Panc1 (cell line): Measurements from ENCODE around the gene DAO. TPM values are rescaled to one million over a fixed set of nuclear protein-coding genes. Genes with fewer than 3 reads are reported as not detected.

Experiments used
- ATAC-seq: fragments of 200-7000 bp; cut with Tn5 transposase; 2 replicates; pipeline ENCODE4 v1.9.1; 2020; ENCODE audit warnings: mild to moderate bottlenecking, moderate library complexity
- BruUV-seq: library from RNA; stranded (reverse); fragments of 400-500 nt; replicated peaks from 2 replicates; lab custom pipeline; 2021; lab: Mats Ljungman, UMichigan
- CTCF ChIA-PET: fragments of 300-600 bp; sonication (Branson Sonifier 250); formaldehyde crosslinking; loops from one replicate; lab custom pipeline; 2022; ENCODE audit warnings: antibody characterized with exemption; lab: Charles Lee
- POLR2A ChIA-PET: fragments of 300-600 bp; sonication (Branson Sonifier 250); formaldehyde crosslinking; loops from one replicate; lab custom pipeline; 2022; ENCODE audit warnings: antibody characterized with exemption; lab: Charles Lee
- DNase-seq: peaks from one replicate; pipeline ENCODE4 v3.0.0-alpha.2; 2010; ENCODE audit warnings: low read depth, low spot score
- H3K27ac ChIP-seq: 2 replicates; pipeline ENCODE4 v1.5.1; 2011; ENCODE audit warnings: mild to moderate bottlenecking, low read length, inconsistent platforms
- H3K27me3 ChIP-seq: fragments of 200-500 bp; sonication (Bioruptor generic); 2 replicates; pipeline ENCODE4 v1.6.0; 2014; ENCODE audit warnings: low read length, inconsistent platforms; ENCODE audit not compliant: control insufficient read depth, insufficient read depth
- H3K36me3 ChIP-seq: fragments of 200-500 bp; sonication (Bioruptor generic); 2 replicates; pipeline ENCODE4 v1.5.1; 2014; ENCODE audit warnings: inconsistent platforms, mild to moderate bottlenecking, low read length, moderate library complexity; ENCODE audit not compliant: control insufficient read depth, insufficient read depth
- H3K4me1 ChIP-seq: 2 replicates; pipeline ENCODE4 v1.5.1; 2011; ENCODE audit warnings: inconsistent platforms, mild to moderate bottlenecking, low read length, moderate library complexity; ENCODE audit not compliant: control insufficient read depth, insufficient read depth
- H3K4me3 ChIP-seq, 2 experiments: 2 replicates each; pipeline ENCODE4 v1.5.1; 2011 to 2012; ENCODE audit warnings: low read depth in 2 of 2, low read length in 2 of 2, mild to moderate bottlenecking in 2 of 2, inconsistent platforms in 1 of 2, moderate library complexity in 1 of 2
- H3K9me3 ChIP-seq: fragments of 200-500 bp; sonication (Bioruptor generic); 2 replicates; pipeline ENCODE4 v1.5.1; 2014; ENCODE audit warnings: low read depth, mild to moderate bottlenecking, inconsistent platforms, low read length, moderate library complexity; ENCODE audit not compliant: control insufficient read depth, insufficient read depth
- CTCF ChIP-seq: fragments of 450-650 bp; IDR thresholded peaks from 2 replicates; pipeline ENCODE4 v1.5.1; 2017; ENCODE audit warnings: mild to moderate bottlenecking
- POLR2AphosphoS5 ChIP-seq: IDR thresholded peaks from 2 replicates; pipeline ENCODE4 v1.6.1; 2012; ENCODE audit warnings: mild to moderate bottlenecking, low read depth, low read length, moderate library complexity
- SIN3A ChIP-seq: IDR thresholded peaks from 2 replicates; pipeline ENCODE4 v1.6.1; 2012; ENCODE audit warnings: low read depth, mild to moderate bottlenecking, low read length, moderate library complexity, borderline replicate concordance; ENCODE audit not compliant: insufficient read depth
- TCF7L2 ChIP-seq: IDR thresholded peaks from 2 replicates; pipeline ENCODE4 v1.6.1; 2011; ENCODE audit warnings: mild to moderate bottlenecking, low read depth, low read length, inconsistent platforms
- in situ Hi-C: cut with HindIII; loops from 2 replicates; pipeline ENCODE4 v1.10.0; 2016; ENCODE audit warnings: low sequenced_read_pairs, low pct_unique_long_range_greater_than_20kb
- intact Hi-C: fragments of 100-400 bp; cut with micrococcal nuclease; formaldehyde crosslinking; loops from one replicate; pipeline ENCODE4 v1.10.0; 2022; ENCODE audit not compliant: unreplicated experiment
- total RNA-seq: library from RNA; stranded (reverse); gene quantifications from one replicate; pipeline ENCODE4 v1.2.1, GENCODE V29; 2021; ENCODE audit not compliant: unreplicated experiment
- TF ChIP-seq, protein P1 (sequence below), 2 experiments: IDR thresholded peaks; 2 replicates each; pipeline ENCODE4 v1.6.1; 2011 to 2012; ENCODE audit warnings: low read depth in 2 of 2, control low read depth in 1 of 2, low read length in 1 of 2, mild to moderate bottlenecking in 1 of 2, moderate library complexity in 1 of 2; ENCODE audit not compliant: insufficient read depth in 1 of 2

DAO gene
- total RNA-seq, 1 experiment from 2014 or later = not detected

GRCh38 chr12:108907839-108908351 is 28.0 kb downstream of the DAO start:
- no peak for TF ChIP-seq POLR2AphosphoS5
- no peak for TF ChIP-seq TCF7L2
- TF ChIP-seq, protein P1, sequence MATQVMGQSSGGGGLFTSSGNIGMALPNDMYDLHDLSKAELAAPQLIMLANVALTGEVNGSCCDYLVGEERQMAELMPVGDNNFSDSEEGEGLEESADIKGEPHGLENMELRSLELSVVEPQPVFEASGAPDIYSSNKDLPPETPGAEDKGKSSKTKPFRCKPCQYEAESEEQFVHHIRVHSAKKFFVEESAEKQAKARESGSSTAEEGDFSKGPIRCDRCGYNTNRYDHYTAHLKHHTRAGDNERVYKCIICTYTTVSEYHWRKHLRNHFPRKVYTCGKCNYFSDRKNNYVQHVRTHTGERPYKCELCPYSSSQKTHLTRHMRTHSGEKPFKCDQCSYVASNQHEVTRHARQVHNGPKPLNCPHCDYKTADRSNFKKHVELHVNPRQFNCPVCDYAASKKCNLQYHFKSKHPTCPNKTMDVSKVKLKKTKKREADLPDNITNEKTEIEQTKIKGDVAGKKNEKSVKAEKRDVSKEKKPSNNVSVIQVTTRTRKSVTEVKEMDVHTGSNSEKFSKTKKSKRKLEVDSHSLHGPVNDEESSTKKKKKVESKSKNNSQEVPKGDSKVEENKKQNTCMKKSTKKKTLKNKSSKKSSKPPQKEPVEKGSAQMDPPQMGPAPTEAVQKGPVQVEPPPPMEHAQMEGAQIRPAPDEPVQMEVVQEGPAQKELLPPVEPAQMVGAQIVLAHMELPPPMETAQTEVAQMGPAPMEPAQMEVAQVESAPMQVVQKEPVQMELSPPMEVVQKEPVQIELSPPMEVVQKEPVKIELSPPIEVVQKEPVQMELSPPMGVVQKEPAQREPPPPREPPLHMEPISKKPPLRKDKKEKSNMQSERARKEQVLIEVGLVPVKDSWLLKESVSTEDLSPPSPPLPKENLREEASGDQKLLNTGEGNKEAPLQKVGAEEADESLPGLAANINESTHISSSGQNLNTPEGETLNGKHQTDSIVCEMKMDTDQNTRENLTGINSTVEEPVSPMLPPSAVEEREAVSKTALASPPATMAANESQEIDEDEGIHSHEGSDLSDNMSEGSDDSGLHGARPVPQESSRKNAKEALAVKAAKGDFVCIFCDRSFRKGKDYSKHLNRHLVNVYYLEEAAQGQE (IDR thresholded peaks at IDR 0.05; ENCODE audit: insufficient read depth in 1 of 2, low read depth in 2 of 2, low read length in 1 of 2) = no peak
- no peak for TF ChIP-seq SIN3A
- no peak for TF ChIP-seq CTCF
- ATAC-seq = no peak
- POLR2A ChIA-PET = no interaction called here
- Histone ChIP-seq H3K36me3 (no peaks in the 10 kb centered on the region), H3K27me3 (no peaks in the 10 kb centered on the region), H3K4me3 (no peak overlapping the region), H3K27ac (no peak overlapping the region), H3K9me3 (no peaks in the 10 kb centered on the region), H3K4me1 (no peaks in the 10 kb centered on the region)
- no peak for DNase-seq
- in situ Hi-C loops (no loop called here), intact Hi-C loops (no loop called here)
- CTCF ChIA-PET = no interaction called here
- BruUV-seq = no TSS peak

DNA sequence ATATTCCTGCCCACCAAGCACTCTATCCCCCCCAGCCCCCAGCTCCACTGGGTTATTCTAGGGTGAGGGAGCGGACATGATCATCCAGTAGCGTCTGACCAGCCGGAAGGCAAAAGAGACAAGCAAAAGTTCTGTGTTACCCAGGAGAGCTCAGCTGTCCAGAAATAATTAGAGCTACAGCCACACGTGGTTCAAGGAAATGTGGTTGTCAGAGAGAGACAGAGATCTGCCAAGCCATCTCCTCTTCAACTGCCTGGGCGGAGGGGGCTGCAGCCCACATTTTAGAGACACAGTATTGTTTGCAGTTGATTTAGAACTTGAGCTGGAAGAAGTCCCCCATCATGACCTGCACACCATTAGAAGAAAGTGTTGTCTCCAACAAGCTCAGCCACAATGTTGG is 30.4 kb downstream of the DAO start:
- ATAC-seq (no peak), DNase-seq (no peak)
- TF ChIP-seq, protein P1 (IDR thresholded peaks at IDR 0.05; ENCODE audit: insufficient read depth in 1 of 2, low read depth in 2 of 2, low read length in 1 of 2) = no peak
- TF ChIP-seq POLR2AphosphoS5 (no peak), CTCF (no peak), SIN3A (no peak), TCF7L2 (no peak)
- BruUV-seq = no TSS peak
- no peaks in the 10 kb centered on the region for H3K36me3 ChIP-seq
- in situ Hi-C loops = no loop called here
- intact Hi-C loops = no loop called here
- no peaks in the 10 kb centered on the region for H3K27me3 ChIP-seq
- CTCF ChIA-PET = no interaction called here
- POLR2A ChIA-PET = interaction anchor here (0.5 kb wide), 1 partner anchor 23 kb away, joined by 3 read pairs; no protein-coding TSS in a partner anchor
- H3K4me1 ChIP-seq = no peaks in the 10 kb centered on the region
- no peak overlapping the region for H3K4me3 ChIP-seq
- no peak overlapping the region for H3K27ac ChIP-seq
- no peaks in the 10 kb centered on the region for H3K9me3 ChIP-seq
